Upper lobe of left lung (tissue), 6 donors: ENCODE data around the gene FALEC. TPM values are rescaled to one million over a fixed set of nuclear protein-coding genes. Genes with fewer than 3 reads are reported as not detected.

Source experiments
- ATAC-seq, 2 donors: fragments of 200-7000 bp; cut with Tn5 transposase; one replicate each; pipeline ENCODE4 v1.9.1; 2022; ENCODE audit warnings: mild to moderate bottlenecking in 2 of 2, moderate library complexity in 2 of 2; ENCODE audit not compliant: low FRiP score in 2 of 2
- DNase-seq, 2 donors: peaks; one replicate each; pipeline ENCODE4 v3.0.0-alpha.2; 2019 to 2020
- H3K27ac ChIP-seq, 4 donors: fragments of 200-600 bp; sonication (generic); one replicate each; pipeline ENCODE4 v1.5.1; 2016 to 2019
- H3K27me3 ChIP-seq, 4 donors: fragments of 200-600 bp; sonication (generic); one replicate each; pipeline ENCODE4 v1.5.1; 2017 to 2019
- H3K36me3 ChIP-seq, 4 donors: fragments of 200-600 bp; sonication (generic); one replicate each; pipeline ENCODE4 v1.5.1; 2016 to 2019
- H3K4me1 ChIP-seq, 4 donors: fragments of 200-600 bp; sonication (generic); one replicate each; pipeline ENCODE4 v1.5.1; 2018 to 2019
- H3K4me3 ChIP-seq, 4 donors: fragments of 200-600 bp; sonication (generic); one replicate each; pipeline ENCODE4 v1.5.1; 2017 to 2019; ENCODE audit warnings: mild to moderate bottlenecking in 2 of 4, moderate library complexity in 1 of 4
- H3K9me3 ChIP-seq, 4 donors: fragments of 200-600 bp; sonication (generic); one replicate each; pipeline ENCODE4 v1.5.1; 2018 to 2019
- CTCF ChIP-seq, 6 experiments: fragments of 450-650 bp in 4 of 6; fragments of 200-600 bp in 2 of 6; sonication (generic) in 2 of 6; IDR thresholded peaks; one replicate each; pipeline ENCODE4 v1.5.1; 2016 to 2019; ENCODE audit warnings: antibody characterized with exemption in 6 of 6
- EP300 ChIP-seq, 4 donors: sonication (generic); formaldehyde crosslinking; IDR thresholded peaks; one replicate each; pipeline ENCODE4 v1.5.1; 2017; ENCODE audit warnings: antibody characterized with exemption in 4 of 4, control low read depth in 2 of 4
- POLR2A ChIP-seq, 4 donors: fragments of 450-650 bp; IDR thresholded peaks; one replicate each; pipeline ENCODE4 v1.5.1; 2016 to 2017; ENCODE audit warnings: antibody characterized with exemption in 4 of 4, mild to moderate bottlenecking in 2 of 4
- POLR2AphosphoS5 ChIP-seq, 2 donors: sonication (generic); formaldehyde crosslinking; IDR thresholded peaks; one replicate each; pipeline ENCODE4 v1.5.1; 2017; ENCODE audit warnings: antibody characterized with exemption in 2 of 2
- WGBS, 2 donors: methylation state at CpG; one replicate each; pipeline ENCODE4 v1.1.5; 2017 to 2018; 5-methylcytosine and 5-hydroxymethylcytosine counted together
- total RNA-seq, 6 donors: library from RNA; depleted of rRNA in 4 of 6; stranded (reverse); fragments of >200 nt in 4 of 6; gene quantifications; one replicate each; pipeline versions ENCODE4 v1.1.0 to v1.2.1, GENCODE V29; 2016 to 2021
- donor health status: DM: no; HTN: no; CAD: no; lungs with moderate emphysema.
- donor health status: DM: no; HTN: yes; CAD: no; lungs with severe emphysema.

Gene FALEC
- total RNA-seq, 6 donors from 2014 or later, result 4.2 TPM; not detected in 5

DNA sequence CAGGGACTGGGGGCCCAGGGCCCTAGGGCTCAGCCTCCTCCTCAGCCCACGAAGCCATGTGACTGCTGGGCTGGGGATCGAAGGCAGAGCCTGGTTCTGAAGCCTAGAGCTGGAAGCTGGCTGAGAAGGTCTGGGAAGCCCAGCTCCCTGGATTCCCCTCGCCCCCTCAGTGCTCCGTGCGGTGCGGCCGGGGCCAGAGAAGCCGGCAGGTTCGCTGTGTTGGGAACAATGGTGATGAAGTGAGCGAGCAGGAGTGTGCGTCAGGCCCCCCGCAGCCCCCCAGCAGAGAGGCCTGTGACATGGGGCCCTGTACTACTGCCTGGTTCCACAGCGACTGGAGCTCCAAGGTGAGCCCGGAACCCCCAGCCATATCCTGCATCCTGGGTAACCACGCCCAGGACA is 42.8 kb downstream of the FALEC start:
- WGBS, 2 donors, result 76 to 77% methylated on average over 15 of the region's 15 CpGs
- peak overlapping the region in 3 of 4 donors; percentile 25 to 53 (median 36) for H3K4me3 ChIP-seq
- peak in 1 of 2 donors; percentile 84 for DNase-seq

GRCh38 chr1:150558761-150559655 is 43.5 kb downstream of the FALEC start:
- WGBS, 2 donors, result 75 to 84% methylated on average over 3 to 28 of the region's 28 CpGs
- Histone ChIP-seq H3K27me3 (no peaks in the 10 kb centered on the region), H3K27ac (peak overlapping the region; percentile 98 to 100 (median 100)), H3K4me1 (peaks cover 50 to 55% (median 52%) of the 10 kb centered on the region in 4 donors), H3K4me3 (peak overlapping the region in 3 of 4 donors; percentile 25 to 53 (median 36)), H3K36me3 (peaks cover 0 to 46% (median 17%) of the 10 kb centered on the region in 4 donors), H3K9me3 (no peaks in the 10 kb centered on the region)
- ATAC-seq (no peak), DNase-seq (peak; percentile 59 to 87)
- TF ChIP-seq POLR2A (IDR thresholded peaks at IDR 0.05), result peak in 1 of 4 donors; percentile 17
- no peak for TF ChIP-seq EP300 (IDR thresholded peaks at IDR 0.05)
- TF ChIP-seq CTCF (IDR thresholded peaks at IDR 0.05), result no peak
- TF ChIP-seq POLR2AphosphoS5 (IDR thresholded peaks at IDR 0.05), result peak; percentile 12 to 30

More for the DNA sequence above, 42.8 kb downstream of the FALEC start:
- Histone ChIP-seq H3K27ac (peak overlapping the region; percentile 98 to 100 (median 100)), H3K4me1 (peaks cover 48 to 52% (median 50%) of the 10 kb centered on the region in 4 donors), H3K36me3 (peaks cover 0 to 46% (median 17%) of the 10 kb centered on the region in 4 donors), H3K9me3 (no peaks in the 10 kb centered on the region), H3K27me3 (no peaks in the 10 kb centered on the region)
- TF ChIP-seq CTCF (IDR thresholded peaks at IDR 0.05) (no peak), POLR2AphosphoS5 (IDR thresholded peaks at IDR 0.05) (no peak), POLR2A (IDR thresholded peaks at IDR 0.05) (no peak), EP300 (IDR thresholded peaks at IDR 0.05) (no peak)
- no peak for ATAC-seq

GRCh38 chr1:150559656-150560010 is 44.1 kb downstream of the FALEC start:
- peak overlapping the region in 2 of 4 donors; percentile 53 to 58 for H3K4me3 ChIP-seq
- no peaks in the 10 kb centered on the region for H3K9me3 ChIP-seq
- H3K27me3 ChIP-seq, result no peaks in the 10 kb centered on the region
- peaks cover 56 to 61% (median 57%) of the 10 kb centered on the region in 4 donors for H3K4me1 ChIP-seq
- H3K36me3 ChIP-seq, result peaks cover 0 to 41% (median 17%) of the 10 kb centered on the region in 4 donors
- peak overlapping the region; percentile 98 to 100 (median 100) for H3K27ac ChIP-seq
- no peak for ATAC-seq
- DNase-seq, result peak in 1 of 2 donors; percentile 42
- TF ChIP-seq EP300 (IDR thresholded peaks at IDR 0.05) (no peak), CTCF (IDR thresholded peaks at IDR 0.05) (no peak), POLR2AphosphoS5 (IDR thresholded peaks at IDR 0.05) (no peak), POLR2A (IDR thresholded peaks at IDR 0.05) (no peak)
- WGBS, 2 donors, result 74 to 78% methylated on average over 7 to 10 of the region's 10 CpGs

DNA sequence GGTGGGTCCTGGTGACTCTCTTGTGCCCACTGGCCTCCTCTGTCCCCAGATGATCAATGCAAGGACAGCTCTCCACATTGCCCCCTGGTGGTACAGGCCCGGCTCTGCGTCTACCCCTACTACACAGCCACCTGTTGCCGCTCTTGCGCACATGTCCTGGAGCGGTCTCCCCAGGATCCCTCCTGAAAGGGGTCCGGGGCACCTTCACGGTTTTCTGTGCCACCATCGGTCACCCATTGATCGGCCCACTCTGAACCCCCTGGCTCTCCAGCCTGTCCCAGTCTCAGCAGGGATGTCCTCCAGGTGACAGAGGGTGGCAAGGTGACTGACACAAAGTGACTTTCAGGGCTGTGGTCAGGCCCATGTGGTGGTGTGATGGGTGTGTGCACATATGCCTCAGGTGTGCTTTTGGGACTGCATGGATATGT is 44.5 kb downstream of the FALEC start:
- Histone ChIP-seq H3K27me3 (no peaks in the 10 kb centered on the region), H3K4me3 (peak overlapping the region in 3 of 4 donors; percentile 46 to 58 (median 53)), H3K27ac (peak overlapping the region; percentile 98 to 100 (median 100)), H3K9me3 (no peaks in the 10 kb centered on the region), H3K36me3 (peaks cover 0 to 37% (median 15%) of the 10 kb centered on the region in 4 donors), H3K4me1 (peaks cover 60 to 65% (median 61%) of the 10 kb centered on the region in 4 donors)
- ATAC-seq (peak; percentile 42), DNase-seq (peak in 1 of 2 donors; percentile 83)
- 0 to 58% methylated on average over 1 to 5 of the region's 9 CpGs for WGBS, 2 donors
- TF ChIP-seq CTCF (IDR thresholded peaks at IDR 0.05), result peak; percentile 92 to 96 (median 94)
- TF ChIP-seq POLR2A (IDR thresholded peaks at IDR 0.05), result no peak
